HG02938 (cell line): ENCODE data around the gene SAMD10.
"Not testable (repeated sequence)": the region's sequence is repeated elsewhere in the genome, so short reads cannot be mapped to it uniquely, and the experiment has no call there.

Experiments used
- ATAC-seq: cut with Tn5 transposase; IDR thresholded peaks from one replicate; pipeline ENCODE4 v1.9.1; 2021; ENCODE audit warnings: mild to moderate bottlenecking, moderate library complexity; ENCODE audit not compliant: unreplicated experiment

The SAMD10 gene

DNA sequence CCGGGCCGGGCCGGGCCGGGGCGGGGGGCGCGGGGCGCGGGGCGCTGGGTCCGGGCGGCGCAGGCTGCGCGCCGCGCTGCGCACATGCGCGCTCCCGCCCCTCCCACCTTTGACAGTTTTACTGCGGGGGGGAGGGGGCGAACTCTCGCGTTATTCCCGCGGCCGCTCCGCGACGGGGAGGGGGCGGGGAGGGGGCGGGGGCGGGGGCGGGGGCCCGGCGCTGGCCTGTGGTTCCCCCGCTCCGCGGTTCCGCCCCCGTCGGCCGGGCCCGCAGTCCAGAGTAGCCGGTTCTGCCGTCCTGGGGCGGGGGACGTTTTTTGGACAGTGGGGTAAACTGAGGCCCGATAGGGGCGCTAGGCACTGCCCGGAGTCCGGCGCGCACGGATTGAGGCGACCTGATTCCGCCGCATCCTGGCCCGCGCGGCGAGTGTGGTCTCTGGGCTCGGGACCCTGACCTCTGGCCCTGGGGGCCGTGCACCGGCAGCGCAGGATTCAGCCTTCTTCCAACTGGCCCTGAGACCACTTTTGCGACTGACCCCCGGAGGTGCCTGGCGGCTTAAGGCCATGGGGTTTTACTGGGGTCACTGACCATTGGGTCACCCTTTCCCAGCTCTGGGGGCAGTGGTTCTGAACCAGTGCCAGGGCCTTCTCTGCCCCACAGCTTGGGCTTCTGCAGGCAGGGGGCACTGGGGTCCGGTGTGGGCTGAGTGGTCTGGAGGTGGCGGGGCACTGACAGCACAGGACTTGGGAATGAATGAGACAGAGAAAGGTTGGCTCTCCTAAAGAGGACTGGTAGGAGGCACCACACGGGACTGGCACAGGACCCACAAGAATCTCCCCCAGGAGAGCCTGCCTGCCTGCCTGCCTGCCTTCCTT, 9.4 kb downstream of the SAMD10 start, which contains the start of gene ZNF512B:
ZNF512B (minus strand) TSS at position 93 of the 876 bp plus-strand sequence. CDS start 1,980 bp downstream, outside the sequence.
- no peak for ATAC-seq

DNA sequence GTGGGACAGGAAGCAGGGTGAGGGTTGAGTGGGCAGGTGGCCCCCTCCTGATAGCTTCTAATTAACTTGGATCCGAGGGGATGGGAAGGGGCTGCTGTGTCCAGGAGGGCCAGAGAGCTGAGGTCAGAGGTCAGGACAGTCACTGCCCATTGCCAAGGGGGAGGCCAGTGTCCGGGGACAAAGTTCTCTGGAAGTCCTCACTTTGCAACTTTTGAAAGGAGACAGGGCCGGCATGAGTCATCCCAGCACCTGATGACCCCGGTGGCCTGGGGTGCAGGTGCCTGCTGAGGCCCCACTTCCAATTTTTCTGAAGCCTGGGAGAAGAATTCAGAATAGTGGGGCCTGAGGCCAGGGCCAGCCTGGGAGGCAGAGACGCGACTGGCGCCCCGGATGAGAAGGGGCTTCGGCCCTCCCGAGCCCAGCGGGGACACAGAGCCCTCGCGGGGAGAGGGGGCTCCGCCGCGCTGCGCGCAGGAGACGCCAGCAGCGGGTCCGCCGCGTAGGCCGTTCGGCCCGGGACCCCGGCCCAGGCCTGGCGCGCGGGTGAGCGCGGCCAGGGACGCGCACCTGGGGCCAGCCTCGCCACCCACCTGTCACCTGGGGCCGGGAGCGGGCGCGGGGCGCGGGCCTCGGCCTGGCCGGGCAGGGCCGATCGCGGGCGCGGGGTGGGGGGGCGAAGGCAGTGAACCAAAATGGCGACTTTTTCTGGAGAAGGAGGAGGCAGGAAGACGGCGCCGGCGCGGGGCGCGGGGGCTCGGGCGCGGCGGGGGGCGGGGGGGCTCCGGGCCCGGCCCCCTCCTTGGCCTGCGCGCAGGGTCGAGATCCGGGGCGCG, 10.3 kb downstream of the SAMD10 start:
- ATAC-seq = no peak

DNA sequence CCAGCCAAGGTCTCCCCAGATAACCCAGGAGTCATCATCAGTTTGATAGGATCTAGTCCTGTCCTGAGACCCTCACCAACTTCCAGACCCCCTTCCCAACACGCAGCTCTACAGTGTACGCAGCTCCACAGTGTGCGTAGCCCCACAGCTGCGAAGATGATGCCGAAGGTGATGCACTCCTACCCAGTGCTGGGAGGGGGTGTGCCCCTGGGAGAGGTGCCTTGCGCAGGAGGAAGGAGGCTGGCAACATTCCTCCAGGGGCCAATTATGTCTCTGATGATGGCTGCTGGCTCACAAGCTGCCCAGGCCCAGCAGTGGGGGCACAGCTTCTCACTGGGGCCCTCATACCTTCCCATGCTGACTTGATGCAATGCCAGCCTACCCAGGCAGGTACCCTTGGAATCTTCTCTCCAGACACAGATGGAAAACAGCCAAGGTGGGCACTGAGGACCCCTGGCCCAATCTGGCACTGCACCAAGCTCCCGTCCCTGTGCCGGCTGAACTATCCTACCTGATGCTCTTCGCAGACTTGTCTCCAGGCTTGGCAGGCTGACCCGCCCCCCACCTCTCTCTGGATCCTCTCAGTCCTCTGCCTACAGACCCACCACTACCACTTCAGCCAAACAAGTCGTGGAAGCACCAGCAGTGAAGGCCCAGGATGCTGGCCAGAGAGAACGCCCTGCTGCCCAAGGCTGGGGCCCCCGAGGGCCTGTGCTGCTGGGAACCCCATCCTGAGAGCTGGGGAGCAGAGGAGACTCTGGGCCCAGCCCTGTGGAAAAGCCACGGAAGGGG, 11.1 kb downstream of the SAMD10 start:
- no peak for ATAC-seq

DNA sequence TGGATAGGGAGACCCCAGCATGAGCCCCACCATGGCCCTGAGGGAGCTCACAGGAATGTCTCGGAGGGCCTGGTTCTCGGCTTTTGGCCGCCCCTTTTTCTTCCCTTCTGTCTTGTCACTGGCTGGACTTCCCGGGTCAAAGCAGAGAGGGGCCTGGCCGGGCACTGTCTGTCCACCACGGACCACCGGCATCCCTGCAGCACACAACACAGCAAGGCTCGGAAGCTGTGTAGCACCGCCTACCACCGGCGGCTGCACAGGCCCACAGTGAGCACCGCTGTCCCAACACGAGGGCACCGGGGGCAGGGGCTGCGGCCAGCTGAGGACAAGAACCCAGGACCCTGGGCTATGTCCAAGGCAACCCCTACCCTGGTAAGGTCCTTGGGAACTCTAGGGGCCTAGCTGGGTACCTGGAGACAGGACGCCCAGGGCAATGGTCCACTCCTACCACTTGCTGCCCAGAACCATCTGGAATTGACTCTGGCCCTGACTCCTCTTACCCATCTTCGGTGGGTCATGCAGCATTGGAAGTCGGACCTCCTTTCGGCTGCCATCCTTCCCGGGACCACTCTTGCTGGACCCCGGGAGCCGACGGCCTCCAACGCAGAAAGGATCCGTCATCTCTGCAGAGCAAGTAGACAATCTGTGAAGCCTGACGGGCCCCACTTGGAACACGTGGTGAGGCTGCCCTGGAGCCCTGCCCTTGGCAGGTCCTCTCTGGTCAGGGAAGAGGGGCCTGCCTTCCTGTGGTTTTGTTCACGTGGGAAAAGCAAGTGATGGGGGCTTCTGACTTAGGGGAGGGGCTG, 11.9 kb downstream of the SAMD10 start:
- no peak for ATAC-seq

DNA sequence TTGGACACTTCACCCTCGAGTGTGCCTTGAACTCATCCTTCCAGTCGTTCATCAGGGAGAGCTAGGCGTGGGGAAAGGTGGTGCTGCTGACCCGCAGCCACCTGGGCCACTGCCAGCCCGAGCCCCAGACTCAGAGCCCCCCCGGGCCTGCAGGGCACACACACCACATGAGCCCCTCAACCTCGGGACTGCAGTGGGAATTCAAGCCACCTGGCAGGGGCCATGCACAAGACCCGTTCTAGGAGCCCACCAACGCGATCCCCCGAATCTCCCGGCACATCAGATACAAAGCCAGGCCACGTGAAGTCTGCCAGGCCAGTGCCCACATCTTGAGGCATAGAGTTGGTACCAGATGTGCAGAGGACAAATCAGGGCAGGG, 12.5 kb downstream of the SAMD10 start:
- no peak for ATAC-seq

DNA sequence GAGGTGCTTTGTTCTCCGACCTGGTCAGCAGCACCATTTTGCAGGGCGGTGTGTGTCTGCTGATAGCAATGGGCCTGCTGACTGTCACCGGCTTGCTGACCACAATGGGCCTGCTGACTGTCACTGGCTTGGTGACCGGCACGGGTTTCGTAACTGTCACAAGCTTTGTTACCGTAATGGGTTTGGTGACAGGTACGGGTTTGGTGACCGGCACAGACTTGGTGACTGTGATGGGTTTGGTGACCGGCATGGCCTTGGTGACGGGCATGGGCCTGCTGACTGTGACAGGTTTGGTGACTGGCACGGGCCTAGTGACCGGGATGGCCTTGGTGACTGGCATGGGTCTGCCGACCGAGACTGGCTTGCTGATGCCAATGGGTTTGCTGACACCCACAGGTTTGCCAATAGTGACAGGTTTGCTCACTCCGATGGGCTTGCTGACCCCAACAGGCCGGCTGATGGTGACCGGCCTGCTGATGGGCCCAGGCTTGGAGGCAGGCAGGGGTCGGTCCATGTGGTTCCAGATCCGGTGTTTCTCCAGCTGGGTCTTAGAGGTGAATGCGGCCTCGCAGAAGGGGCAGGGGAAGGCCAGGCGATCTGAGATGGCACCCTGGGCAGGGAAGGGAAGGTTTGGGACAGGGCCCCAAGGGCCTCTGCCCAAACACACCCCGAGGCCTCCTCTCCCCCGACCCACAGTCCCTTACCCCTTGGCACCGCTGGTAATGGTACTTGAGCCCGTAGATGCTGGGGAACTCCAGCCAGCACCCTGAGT, 13.1 kb downstream of the SAMD10 start:
- no peak for ATAC-seq

DNA sequence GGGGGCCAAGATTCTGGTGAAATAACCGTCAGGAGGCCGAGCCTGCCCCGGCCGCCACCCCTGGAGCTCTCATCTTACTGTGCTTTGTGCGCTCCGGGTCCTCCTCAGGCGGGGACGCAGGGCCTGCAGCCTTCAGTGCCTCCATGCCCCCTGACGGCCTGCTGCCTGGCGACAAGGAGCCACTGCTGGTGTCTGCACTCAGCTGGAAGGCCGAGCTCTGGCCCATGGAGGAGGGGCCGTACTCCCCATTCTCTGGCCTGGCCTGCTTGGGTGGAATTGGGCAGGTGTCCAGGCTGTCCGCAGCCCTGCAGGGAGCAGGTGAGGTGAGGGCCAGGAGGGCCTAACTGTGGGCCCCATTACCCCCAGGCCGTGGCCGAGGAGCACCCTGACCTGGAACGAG, 15.0 kb downstream of the SAMD10 start:
- no peak for ATAC-seq

DNA sequence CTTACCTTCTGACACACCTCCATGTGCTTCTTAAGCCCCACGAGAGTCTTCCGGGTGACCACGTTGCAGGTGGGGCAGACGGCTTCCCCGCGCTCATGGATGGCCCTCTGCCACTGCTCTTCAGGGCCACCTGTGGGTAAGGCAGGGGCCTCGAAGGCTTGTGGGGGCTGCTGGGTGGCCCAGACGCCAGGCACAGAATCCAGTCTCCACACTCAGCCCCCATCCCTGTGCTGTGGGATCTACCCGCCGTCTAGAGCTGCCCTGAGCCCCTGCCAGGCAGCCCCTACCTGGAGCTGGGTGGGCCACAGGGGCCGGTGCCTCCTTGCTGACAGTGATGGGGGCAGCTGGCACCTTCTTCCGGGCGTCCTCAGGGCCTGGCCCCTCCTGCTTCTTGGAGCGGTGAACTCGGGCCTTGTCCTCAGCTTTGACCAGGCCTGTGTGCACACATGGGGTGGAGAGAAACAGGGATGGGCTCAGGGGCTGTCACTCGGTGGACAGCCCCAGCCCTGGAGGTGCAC, 15.6 kb downstream of the SAMD10 start:
- no peak for ATAC-seq

DNA sequence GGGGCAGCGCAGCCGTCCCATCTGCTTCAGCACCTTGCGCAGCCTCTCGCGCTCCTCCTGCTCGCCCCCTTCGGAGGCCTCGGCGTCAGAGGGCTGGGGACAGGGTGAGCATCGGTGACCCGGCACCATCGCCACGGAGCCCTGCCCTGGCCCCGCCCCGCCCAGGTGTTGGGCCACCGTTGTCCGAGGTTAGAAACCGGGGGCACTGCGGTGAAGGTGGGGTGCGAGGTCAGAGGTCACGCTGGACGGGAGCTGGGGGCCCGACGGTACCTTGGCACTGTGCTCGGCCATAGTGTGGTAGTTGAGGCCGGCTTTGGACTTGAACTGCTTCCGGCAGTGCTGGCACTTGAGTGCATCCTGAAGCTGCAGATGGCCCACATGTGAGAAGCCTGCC, 16.1 kb downstream of the SAMD10 start:
- ATAC-seq = no peak

DNA sequence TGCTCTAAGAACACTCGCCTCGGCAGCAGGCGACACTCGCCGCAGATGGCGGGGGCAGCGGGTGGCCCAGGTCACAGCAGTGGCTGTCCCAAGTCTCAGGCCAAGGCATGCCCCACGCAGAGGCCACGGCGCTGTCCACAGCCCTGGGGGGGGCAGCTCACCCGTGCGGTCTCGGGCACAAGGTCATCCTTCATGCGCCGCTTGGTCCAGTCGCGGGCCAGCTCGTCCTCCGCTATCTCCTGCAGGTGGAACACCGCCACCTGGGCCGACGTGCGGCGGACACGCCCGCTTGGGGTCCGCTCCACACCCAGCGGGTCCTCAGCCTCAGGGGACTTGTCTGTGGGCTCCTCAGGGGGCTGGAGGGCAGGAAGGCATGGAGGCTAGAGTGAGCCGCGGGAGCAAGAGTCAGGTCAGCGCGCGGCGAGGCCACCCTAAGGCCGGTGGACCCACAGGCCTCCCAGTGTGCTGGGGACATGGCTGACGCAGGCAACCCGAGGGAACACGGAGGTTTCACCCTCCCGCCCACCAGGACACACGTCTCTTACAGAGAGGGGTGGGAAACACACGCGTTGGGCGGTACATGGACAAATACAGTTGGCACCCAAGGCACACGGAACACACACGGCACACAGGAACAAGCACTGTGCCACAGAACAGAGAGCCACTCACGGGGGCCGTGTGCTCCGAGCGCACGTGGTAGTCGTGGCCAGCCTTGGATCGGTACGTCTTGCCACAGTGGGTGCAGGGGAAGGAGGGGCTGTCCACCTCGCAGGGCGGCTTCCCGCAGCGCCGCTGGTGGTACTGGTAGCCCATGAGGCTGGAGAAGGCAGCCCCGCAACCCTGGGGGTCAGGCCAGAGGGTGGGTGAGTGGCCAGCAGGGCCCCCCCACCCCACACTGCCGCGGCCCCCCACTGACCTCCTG, 16.8 kb downstream of the SAMD10 start:
- ATAC-seq = no peak

DNA sequence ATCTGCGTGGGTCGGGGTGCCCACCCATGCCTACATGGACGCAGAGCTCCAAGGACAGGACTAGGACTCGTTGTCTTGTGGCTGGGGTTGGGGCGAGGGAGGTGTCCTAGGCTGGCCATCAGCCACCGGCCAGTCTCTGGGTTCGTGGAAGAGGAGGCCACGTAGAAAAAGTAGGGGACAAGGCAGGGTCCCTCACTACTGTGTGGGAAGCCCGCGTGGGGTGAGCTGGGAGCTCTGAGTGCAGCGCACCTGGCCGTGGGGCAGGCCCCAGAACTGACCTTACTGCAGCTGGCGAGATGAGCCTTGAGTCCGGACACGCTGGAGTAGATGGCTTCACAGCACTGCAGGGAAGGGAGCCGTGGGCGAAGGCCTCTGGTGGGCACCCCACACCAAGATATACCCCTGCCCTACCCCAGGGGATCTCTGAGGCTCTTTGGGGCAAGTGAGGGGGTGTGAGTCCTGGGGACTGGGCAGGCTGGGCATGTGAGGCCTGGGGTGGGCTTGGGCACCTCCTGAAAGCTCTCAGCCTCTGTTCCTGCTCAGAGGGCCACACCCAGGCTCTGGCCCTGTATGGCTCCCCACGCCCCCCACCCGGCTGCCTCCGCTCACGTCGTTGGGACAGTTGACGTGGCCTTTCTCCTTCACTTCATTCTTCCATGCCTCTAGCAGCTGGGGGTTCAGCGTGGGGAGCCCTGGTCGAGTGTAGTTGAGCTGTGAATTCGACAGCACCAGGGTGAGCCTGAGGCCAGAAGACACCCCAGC, 17.6 kb downstream of the SAMD10 start:
- no peak for ATAC-seq

DNA sequence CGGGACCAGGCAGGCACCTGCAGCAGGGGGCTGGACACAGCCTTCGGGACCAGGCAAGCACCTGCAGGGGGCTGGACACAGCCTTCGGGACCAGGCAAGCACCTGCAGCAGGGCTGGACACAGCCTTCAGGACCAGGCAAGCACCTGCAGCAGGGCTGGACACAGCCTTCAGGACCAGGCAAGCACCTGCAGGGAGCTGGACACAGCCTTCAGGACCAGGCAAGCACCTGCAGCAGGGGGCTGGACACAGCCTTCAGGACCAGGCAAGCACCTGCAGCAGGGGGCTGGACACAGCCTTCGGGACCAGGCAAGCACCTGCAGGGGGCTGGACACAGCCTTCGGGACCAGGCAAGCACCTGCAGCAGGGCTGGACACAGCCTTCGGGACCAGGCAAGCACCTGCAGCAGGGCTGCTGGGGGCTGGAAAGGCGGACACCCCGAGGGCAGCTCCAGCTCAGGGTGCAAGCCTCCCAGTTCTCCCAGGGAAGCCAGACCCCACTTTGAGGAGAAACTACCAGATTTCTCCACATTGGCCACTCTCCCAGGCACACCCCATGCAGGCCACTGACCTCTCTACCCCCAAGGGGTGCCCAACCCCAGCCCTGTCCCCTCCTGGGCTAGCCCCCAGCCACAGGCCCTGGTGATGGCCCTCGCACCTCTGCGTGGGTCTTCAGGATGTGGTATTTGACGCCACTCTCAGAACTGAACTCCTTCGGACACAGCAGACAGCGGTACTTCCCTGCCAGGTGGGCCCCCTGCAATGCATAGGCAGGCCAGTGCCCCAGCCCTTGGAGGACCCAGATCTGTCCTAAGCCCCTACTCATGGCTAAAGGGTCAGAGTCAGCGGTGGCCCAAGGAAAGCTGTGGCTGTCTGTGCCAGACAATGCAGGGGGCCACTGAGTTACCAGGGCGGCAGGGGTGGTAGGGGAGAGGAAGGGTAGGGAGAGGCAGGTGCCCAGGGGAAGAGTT, 18.5 kb downstream of the SAMD10 start:
- ATAC-seq = not testable (repeated sequence)

DNA sequence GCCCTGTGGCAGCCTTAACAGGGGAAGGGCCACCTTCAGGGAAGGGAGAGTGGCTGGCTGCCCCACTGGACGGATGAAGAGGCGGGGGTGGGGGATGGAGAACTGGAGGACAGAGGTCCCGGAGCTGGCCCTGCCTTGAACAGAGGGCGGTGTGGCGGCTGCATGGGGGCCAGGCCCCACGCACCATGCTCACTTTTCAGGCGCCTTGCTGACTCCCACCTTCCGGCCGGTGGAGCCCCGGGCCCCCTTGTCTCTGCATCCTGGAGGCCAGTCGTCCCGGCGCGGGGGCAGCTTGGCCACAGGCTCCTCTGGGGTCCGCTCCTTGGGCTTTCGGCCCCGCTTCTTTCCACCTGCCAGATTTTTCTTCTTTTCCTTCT, 19.8 kb downstream of the SAMD10 start:
- ATAC-seq = no peak

DNA sequence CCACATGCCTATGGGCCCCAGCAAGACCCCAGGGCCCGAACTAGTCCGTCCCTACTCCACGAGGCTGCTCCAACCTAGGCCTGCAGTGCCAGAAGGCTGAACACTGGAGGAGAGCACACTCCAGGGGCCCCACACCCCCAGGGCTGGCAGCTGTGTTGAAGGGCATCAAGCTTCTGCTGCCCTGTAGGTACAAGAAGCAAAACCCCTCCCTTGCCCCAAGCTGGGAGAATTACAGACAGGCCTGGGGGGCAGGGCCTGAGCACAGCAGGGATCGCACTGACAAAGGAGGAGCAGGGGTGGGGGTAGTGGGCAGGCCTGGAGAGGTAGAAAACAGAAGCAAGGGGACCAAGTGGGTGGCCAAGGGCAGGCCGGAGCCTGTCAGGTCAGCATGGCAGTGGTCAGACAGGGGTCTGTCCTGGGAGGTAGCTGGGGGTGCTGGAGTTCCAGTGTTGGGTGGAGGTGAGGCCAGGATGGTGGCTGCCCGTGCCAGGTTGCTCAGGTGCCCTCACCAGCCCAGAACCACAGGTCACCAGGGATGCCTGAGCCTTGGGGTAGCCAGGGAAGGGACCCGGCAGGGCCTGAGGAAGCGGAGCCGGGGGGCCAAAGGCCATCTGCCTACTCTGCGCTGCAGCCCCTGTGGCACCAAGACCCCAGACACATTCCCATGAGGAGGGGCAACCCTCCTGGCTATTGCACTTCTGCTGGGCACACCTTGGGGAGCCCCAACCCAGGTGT, 20.3 kb downstream of the SAMD10 start:
- ATAC-seq = no peak

DNA sequence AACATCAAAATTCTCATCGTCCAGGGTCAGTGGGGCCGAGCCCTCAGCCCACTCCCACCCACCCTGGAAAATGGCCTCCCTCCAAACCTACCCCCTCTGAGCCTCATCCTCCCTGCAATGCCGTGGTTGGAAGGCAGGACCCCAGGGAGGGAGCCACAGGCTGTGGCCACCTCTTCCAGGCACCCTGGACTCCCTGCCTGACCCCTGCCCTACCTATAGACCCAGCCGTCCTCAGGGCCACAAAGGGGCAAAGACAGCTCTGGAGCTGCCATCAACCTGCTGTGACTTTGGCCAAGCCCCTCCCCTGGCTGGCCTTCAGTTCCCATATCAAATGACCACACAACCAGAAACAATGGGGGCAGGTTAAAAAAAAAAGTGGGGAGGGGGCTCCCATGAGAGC, 21.0 kb downstream of the SAMD10 start:
- ATAC-seq = no peak
